ENCODE measurements around the gene CRLF1.

The CRLF1 gene

DNA sequence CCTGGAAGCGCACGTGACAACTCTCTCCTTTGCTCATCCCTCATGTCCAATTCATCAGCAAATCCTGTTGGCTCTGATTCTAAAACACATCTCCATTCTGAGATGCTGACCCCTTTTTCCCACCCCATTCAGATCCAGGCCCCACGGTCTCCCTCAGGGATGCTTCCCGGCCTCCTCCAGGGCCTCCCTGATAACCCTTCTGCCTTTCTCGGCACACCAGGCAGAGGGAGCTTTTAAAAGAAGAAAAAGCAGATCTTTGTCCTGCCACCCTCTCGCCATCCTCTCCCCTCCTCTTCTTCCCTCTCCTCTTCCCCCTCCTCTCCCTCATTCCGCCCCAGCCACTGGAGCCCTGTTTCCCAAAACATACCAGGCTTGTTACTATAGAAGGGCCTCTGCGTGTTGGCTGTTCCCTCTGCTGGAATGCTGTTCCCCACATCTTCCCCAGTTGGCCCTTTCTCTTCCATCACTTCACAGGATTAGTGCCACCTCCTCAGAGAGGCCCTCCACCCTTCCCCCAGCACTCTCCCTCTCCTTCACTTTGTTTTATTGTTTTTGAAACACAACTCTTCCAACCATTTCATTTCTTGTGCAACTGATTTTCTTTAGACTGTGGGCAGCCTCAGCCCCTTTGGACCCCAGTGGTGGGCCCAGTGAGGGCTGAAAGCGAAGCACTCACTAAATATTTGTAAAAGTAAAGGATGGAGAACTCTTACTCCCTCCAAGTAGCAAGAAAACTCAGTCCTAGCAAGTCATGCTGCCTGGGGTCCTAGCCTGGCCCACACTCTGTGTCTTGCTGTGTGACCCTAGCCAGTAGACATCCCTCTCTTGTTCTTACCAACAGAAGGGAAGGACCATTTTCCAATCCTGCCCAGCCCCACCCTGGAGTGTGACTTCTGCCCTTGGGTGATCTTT lies 2.5 kb upstream of the CRLF1 start:
- TF ChIP-seq, protein P1, sequence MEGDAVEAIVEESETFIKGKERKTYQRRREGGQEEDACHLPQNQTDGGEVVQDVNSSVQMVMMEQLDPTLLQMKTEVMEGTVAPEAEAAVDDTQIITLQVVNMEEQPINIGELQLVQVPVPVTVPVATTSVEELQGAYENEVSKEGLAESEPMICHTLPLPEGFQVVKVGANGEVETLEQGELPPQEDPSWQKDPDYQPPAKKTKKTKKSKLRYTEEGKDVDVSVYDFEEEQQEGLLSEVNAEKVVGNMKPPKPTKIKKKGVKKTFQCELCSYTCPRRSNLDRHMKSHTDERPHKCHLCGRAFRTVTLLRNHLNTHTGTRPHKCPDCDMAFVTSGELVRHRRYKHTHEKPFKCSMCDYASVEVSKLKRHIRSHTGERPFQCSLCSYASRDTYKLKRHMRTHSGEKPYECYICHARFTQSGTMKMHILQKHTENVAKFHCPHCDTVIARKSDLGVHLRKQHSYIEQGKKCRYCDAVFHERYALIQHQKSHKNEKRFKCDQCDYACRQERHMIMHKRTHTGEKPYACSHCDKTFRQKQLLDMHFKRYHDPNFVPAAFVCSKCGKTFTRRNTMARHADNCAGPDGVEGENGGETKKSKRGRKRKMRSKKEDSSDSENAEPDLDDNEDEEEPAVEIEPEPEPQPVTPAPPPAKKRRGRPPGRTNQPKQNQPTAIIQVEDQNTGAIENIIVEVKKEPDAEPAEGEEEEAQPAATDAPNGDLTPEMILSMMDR (IDR thresholded peaks at IDR 0.05; ENCODE audit: low read depth, low read length, missing control alignments): no peak
- no peak for DNase-seq (ENCODE audit: low read depth)

DNA sequence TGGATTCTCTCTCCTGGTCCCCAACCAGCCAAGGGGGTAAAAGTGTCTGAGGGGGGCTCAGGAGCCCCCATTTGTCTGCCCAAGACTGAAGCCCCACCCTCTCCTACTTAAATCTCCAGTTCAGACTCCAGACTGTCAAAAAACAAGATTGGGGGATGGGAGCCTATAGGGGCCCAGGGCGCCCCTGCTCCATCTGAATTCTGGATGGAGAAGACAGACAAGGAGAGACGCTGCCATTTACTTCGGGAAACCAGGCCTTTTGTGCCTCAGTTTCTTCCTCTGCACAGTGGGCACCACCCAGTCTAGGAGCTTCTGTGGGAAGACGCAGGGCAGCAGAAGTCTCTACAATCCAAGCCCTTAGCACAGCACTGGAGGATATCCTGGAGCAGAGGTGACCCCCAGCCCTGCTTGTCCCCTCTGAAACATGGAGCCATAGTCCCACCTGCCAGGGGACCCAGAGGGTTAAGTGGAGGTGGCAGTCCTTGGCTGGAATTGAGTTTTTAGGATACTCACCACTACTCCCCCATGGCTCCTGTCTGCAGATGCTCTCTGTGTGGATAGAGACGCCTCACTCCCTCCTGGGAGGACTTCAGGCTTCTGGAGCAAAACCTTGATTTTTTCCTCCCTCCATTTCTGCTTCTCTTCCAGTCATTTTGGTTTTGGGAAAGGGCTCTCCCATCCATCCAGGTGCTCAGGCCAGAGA lies 1.7 kb upstream of the CRLF1 start:
- TF ChIP-seq, protein P1 (IDR thresholded peaks at IDR 0.05; ENCODE audit: low read depth, low read length, missing control alignments): no peak
- no peak overlapping the region for H3K4me3 ChIP-seq (ENCODE audit: low read depth, low read length)
- no peak for DNase-seq (ENCODE audit: low read depth)

More for the DNA sequence above, 2.5 kb upstream of the CRLF1 start:
- H3K4me3 ChIP-seq (ENCODE audit: low read depth, low read length): no peak overlapping the region

DNA sequence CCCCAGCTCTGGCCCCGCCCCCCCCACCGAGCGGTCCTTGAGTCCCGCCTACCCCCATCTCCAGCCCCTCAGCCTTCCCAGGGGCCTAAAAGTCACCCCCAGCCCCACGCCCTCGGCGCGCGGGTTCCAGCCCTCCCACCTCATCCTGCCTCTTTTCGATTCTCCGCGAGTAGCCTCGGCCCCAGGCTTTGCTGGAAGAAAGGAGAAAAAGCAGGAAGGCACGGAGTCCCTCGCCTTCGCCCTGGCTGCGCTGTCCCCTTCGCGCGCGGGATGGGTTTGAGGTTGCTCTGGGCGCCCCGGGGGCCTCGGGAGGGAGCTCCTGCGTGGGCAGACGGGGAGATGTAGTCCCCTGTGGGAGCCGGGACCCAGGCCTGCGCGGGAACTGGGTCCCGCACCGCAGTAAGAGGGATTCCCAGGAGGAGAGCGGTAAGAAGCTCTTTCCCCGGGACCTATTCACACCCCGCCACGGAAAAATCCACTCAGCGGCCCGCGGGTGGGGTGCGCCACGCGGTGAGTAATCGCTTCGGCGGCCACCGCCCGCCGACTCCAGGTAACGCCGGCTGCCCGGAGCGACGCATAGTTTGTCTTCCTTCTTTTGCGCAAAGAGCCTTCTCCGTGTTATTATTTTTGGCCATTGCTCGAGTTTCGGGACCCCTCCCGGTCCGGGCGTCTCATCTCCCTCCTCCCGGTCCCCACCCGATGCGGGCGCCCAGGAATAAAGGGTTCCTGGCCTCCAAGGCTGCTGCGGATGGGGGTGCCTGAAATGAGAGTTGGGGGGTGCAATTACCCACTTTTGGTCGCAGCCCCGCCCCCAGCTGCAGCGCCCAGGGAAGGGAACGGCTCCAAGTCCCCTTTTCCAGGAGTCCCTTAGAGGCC lies 865 bp upstream of the CRLF1 start:
- TF ChIP-seq, protein P1 (IDR thresholded peaks at IDR 0.05; ENCODE audit: low read depth, low read length, missing control alignments): no peak
- no peak overlapping the region for H3K4me3 ChIP-seq (ENCODE audit: low read depth, low read length)
- no peak for DNase-seq (ENCODE audit: low read depth)

DNA sequence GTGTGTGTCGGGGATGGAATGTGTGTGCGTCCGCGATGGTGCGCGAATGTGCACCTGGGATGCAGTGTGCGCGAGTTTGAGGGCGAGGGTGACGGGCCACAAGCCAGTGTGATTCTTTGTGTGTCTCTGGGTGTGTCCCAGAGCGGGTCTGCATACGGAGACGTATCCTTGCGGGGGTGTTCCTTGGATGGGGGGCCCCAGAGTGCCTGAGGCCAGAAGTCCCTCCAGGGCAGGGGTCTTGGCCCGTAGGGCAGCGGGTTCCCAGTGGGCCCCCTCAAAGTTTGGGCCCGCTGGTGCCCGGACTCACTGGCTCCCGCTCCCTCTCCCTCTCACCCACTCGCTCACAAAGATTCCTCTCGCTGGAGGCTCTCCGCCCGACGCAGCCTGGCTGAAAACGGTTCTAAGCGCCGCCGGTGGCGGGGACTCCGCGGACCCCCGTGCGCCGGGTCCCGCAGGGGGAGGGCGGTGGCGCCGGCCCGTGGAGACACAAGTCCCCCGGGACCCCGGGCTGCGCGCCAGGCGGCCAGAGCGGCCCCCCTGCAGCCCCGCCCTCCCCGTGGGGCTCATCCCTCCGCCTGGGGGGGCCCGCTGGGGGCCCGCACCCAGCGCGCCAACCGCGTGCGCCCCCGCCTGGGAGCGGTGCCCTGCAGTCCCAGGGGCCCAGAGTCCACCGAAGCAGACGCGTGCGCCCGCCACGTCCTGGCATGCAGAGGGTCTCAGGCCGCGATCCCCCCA lies 886 bp downstream of the CRLF1 start:
- no peak overlapping the region for H3K4me3 ChIP-seq (ENCODE audit: low read depth, low read length)
- TF ChIP-seq, protein P1 (IDR thresholded peaks at IDR 0.05; ENCODE audit: low read depth, low read length, missing control alignments): no peak
- no peak for DNase-seq (ENCODE audit: low read depth)

DNA sequence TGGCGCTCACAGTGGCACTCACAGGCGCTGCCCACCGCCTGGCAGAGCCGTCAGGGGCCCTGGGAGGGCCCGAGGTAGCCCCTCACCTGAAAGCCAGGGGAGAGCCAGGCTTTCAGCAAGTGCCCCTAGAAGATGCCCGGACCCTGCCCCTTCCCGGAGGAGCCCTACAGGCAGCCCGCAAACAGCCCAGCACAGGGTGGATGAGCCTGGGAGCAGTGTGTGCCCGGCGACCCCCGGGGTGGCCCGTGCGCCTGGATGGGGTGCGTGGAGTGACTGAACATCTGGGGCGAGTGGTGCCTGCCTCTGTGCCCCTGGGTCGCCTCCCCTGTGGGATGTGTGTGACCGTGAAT lies 1.4 kb downstream of the CRLF1 start:
- no peak for DNase-seq (ENCODE audit: low read depth)
- H3K4me3 ChIP-seq (ENCODE audit: low read depth, low read length): no peak overlapping the region
- TF ChIP-seq, protein P1 (IDR thresholded peaks at IDR 0.05; ENCODE audit: low read depth, low read length, missing control alignments): no peak

DNA sequence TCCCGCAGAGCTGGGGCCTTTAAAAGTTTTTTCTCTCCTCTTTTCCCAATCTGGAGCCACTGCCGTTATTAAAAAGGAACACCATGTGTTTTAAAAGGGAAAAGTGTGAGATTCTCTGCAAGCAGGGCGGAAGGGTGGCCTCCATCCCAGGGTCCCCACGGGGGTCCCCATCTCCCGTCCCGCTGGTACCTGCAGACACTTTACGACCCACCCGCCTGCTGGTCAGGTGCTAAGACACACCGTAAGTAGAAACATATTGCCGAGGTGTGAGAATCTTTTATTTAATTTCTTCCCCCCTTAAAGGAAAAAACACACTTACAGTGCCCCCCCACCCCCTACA lies 1.8 kb downstream of the CRLF1 start:
- DNase-seq (ENCODE audit: low read depth): no peak
- no peak overlapping the region for H3K4me3 ChIP-seq (ENCODE audit: low read depth, low read length)
- TF ChIP-seq, protein P1 (IDR thresholded peaks at IDR 0.05; ENCODE audit: low read depth, low read length, missing control alignments): no peak
